K562 treated with DMSO at 1 percent for 12 hours (cell line): Measurements from ENCODE around the gene GTPBP3. TPM values are rescaled to one million over a fixed set of nuclear protein-coding genes. Genes with fewer than 3 reads are reported as not detected.

Experiments
- total RNA-seq: library from RNA; unstranded; fragments of 300-600 nt; gene quantifications from 2 replicates; pipeline ENCODE4 v1.2.3, GENCODE V29; 2022; ENCODE audit not compliant: insufficient read depth

Gene GTPBP3, protein sequence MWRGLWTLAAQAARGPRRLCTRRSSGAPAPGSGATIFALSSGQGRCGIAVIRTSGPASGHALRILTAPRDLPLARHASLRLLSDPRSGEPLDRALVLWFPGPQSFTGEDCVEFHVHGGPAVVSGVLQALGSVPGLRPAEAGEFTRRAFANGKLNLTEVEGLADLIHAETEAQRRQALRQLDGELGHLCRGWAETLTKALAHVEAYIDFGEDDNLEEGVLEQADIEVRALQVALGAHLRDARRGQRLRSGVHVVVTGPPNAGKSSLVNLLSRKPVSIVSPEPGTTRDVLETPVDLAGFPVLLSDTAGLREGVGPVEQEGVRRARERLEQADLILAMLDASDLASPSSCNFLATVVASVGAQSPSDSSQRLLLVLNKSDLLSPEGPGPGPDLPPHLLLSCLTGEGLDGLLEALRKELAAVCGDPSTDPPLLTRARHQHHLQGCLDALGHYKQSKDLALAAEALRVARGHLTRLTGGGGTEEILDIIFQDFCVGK
- 53.7 and 59.6 TPM in 2 replicates for total RNA-seq

DNA sequence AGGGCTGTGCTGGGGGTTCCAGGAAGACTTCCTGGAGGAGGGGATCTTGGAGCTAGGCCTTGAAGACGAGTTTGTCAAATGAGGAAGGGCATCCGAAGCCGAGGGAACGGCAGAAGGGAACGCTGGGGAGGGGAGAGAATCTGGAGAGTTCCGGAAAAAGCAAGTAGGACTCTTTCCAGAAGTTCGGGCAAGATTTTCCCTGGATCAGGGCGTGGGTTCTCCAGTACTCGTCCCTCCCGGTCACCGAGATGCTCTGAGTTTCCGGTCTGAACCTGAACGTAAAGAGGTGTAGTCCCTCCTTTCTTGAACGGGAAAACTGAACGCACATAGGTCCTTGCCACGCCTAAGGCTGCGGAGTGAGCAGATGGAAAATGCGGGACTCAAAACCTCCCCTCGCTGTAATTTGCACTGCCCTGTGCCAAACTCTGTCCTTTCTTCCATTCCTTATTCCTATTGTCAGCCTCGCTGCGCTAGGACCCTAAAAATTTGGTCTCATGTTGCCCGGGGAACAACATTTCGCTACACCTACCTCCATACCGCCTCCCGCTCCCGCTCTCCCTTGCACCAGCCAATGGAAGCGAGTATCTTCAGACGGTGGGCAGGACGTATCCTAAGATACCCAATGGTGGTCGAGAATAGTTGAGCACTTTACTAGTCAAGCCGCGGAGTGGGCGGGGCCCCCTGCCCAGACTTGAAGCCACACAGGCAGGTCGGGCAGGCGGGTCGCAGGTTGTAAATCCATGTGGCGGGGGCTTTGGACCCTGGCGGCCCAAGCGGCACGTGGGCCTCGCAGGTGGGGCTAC is at the start of gene GTPBP3:
Gene GTPBP3, plus strand, starts transcription at position 682 of the 803 bp plus-strand sequence. Its CDS starts 59 bp downstream, at position 741.

DNA sequence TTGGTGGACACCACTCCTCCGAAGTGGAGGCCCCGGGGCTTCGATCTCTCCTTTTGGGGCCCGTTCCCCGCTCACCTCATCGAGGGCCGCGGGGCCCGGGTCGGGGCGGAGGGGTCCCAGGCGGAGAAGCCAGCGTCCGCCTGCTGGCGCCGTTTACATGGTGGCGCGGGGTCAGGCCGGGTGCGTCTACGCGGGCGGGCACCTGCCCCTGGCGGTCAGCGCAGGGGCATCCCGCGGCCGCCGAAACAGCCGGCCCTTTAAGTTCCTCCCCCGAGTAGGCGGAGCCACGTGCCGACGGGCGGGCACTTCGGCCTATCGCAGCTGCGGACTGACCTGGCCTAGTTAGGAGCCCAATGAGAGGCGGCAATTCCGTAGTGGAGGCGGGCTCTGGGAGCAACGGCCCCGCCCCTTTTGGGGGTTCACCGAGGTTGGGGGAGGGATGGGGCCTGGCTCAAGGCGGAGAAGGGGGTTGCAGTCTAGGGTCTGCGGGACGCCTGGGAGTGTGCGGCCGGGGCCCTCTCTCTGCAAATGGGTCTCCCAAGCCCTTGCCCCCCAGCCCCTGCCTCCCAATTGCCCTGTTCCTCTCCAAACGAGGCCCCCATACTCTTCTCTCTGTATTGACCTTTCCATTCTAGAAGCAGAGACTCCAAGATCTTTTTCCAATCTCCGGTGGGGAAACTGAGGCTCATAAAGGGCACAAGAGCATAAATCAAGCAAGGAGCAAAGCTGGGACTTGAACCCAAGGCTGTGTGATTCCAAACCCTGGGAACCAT is 34.0 kb upstream of the GTPBP3 start, which contains the start of gene ABHD8:
Gene ABHD8, minus strand, starts transcription at position 259 of the 773 bp plus-strand sequence. CDS start 1,809 bp downstream, outside the sequence.

DNA sequence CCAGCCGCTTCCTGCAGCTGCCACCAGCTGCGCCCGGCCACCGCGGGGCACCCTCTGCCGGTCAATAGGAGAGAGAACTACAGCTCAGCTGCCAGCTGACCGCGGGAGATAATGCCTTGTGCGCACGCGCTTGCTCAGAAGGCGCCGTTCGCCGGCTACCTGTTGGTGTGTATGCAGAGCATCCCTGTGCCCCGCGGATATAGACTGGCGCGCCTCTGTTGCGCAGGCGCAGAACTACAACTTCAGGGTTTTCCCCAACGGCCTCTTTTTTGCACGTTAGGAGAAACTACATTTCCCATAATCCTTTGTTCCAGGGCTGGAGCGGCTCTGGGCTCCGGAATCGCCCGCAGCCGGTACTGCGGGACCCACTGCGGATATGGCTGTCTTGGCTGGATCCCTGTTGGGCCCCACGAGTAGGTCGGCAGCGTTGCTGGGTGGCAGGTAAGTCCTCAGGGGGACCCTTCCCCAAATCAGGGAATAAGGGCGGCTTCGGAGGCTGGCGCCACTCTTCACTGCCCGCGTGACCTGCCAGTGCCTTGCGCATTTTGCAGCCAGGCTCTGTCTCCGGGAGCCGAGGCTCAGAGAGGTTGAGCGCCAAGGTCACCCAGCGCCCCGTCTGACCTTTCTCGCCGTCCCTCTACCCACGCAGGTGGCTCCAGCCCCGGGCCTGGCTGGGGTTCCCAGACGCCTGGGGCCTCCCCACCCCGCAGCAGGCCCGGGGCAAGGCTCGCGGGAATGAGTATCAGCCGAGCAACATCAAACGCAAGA is 31.7 kb upstream of the GTPBP3 start, which contains the start of gene MRPL34:
Gene MRPL34, plus strand, starts transcription at position 356 of the 768 bp plus-strand sequence. Its CDS starts 21 bp downstream, at position 377.

DNA sequence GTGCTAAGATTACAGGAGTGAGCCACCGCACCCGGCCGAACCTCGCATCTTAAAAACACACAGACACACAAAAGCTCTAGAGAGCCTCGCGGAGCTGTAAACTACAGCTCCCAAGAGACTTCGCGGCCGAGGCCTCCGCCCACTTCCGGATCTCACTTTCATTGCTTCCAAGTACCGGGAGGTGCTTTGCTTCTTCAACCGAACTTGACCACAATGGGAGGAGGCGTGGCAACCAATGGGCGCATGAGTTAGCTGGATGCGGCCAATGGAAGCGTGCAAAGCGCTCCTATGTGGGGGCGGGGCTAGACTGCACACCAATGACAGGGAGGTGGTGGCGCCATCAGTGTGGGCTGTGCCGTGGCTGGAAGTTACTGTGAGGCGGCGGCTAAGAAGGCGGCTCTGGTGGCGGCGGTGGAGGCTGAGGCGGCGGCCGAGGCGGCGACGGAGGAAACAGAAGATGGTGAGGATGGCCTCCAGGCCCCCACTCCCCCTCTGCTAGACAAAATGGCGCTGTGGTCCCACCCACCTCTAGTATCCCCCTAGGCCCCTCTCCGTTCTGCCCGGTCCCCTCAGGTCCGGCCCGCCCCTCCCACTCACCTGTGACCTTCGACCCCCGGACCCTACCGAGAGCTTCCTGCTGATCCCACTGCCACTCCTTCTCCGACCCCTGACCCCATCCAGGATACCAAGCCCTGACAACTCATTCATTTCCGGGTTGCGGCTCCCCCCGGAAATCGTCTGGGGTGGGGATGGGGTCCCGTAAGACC is 28.0 kb upstream of the GTPBP3 start, which contains the start of gene DDA1:
Gene DDA1, plus strand, starts transcription at position 366 of the 767 bp plus-strand sequence. Its CDS starts 92 bp downstream, at position 458.

DNA sequence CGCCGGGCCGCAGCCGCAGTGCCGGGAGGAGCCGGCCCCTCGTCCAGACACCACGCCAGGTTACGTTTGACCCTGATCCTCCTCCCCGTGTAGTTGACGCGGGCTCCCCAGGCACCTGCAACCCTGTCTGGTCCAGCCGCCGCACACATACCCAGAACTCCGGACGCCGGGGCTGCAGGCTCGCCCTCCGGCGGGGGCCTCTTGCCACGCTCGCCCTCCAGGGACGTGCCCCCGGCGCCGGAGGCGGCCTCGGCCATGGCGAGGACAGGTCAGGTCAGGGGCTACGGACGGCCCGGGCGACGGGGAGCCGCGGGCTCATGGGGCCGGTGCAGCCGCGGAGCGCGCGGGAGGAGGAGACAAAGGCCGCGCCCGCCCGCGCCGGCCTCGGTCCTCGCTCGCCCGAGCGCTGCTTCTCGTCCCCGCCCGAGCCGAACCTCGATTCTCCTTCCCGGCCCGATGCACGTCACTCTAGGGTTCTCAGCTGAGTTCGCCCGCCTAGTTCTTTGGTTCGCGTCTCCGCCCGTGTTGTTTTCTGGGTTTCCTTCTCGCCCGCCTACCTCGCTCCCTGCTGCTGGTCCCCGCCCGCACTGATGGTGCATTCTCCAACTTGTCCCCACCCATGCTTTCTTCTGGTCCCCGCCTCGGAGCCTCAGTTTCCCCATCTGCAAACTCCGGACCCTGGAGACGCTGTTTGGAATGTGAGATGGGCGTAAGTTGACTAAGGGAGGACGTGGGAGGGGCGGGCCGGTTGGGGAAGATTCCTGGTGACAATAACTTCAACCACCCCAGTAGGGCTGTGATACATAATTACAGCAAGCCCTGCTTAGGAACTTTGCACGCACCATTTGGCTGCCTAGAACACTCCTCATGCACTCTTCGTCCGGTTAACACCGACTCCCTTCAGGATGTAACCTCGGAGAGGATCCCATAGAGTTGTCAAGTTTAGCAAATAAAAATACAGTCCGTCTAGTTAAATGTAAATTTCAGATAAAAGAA is 2.6 kb upstream of the GTPBP3 start, which contains the start of gene ANO8:
Gene ANO8, minus strand, starts transcription at position 442 of the 996 bp plus-strand sequence. Its CDS starts 185 bp downstream, at position 257.

DNA sequence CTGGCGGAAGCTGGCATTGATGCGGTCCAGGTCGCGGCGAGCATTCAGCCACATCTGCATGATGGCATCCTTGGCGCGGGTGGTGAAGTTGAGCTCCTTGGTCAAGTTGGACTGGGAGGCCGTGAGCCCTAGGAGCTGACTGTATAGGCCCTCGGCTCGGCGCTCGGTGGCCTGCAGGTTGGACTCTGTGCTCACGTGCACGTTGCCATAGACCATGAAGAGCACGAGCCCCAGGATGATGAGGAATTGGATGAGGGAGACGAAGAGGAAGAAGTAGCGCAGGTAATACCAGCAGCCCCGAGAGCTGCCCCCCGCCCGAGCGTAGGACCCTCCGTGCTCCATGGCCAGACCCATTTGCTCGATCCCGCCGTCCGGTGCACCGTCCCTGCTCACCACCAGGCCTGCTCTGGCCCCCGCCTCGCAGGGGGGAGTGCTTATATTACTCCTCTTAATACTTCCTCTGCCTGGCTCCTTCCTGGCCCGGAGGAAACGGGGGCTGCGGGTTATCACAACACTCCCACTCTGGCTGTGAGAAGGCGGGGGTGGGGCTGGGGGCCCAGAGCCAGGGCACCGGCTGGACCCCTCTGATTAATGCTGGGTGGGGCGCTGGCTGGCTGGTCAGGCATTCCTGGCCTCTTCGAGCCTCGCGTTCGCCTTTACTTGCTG is 39.7 kb downstream of the GTPBP3 start, which contains the start of gene PLVAP:
Gene PLVAP, minus strand, starts transcription at position 408 of the 666 bp plus-strand sequence. Its CDS starts 54 bp downstream, at position 354.

Other genes with a start within 250 kb of the GTPBP3 start
- 31.0 and 50.9 TPM in 2 replicates for gene USE1, start 122.2 kb upstream of the GTPBP3 start, total RNA-seq
- 68.1 and 78.7 TPM in 2 replicates for gene OCEL1, start 111.3 kb upstream of the GTPBP3 start, total RNA-seq
- gene NR2F6, start 91.6 kb upstream of the GTPBP3 start, total RNA-seq, result 145 and 152 TPM in 2 replicates
- gene USHBP1, start 72.8 kb upstream of the GTPBP3 start, total RNA-seq, result not detected in 2 replicates
- gene BABAM1, start 70.1 kb upstream of the GTPBP3 start, total RNA-seq, result 88.6 and 94.2 TPM in 2 replicates
- 2.3 and 2.5 TPM in 2 replicates for gene ANKLE1, start 55.7 kb upstream of the GTPBP3 start, total RNA-seq
- gene ABHD8, start 34.1 kb upstream of the GTPBP3 start, total RNA-seq, result 39.8 and 40.0 TPM in 2 replicates
- 110 and 139 TPM in 2 replicates for gene MRPL34, start 31.7 kb upstream of the GTPBP3 start, total RNA-seq
- 56.6 and 89.3 TPM in 2 replicates for gene DDA1, start 28.0 kb upstream of the GTPBP3 start, total RNA-seq
- gene ANO8, start 2.7 kb upstream of the GTPBP3 start, total RNA-seq, result 3.8 and 12.9 TPM in 2 replicates
- not detected in 2 replicates for gene PLVAP, start 39.8 kb downstream of the GTPBP3 start, total RNA-seq
- 1.5 TPM in 1 of 2 replicates, not detected in the other for gene CCDC194, start 56.6 kb downstream of the GTPBP3 start, total RNA-seq
- 417 and 506 TPM in 2 replicates for gene BST2, start 68.1 kb downstream of the GTPBP3 start, total RNA-seq
- 63.2 and 98.8 TPM in 2 replicates for gene MVB12A, start 82.5 kb downstream of the GTPBP3 start, total RNA-seq
- gene TMEM221, start 111.1 kb downstream of the GTPBP3 start, total RNA-seq, result 0.79 TPM in 1 of 2 replicates, not detected in the other
- gene NXNL1, start 123.4 kb downstream of the GTPBP3 start, total RNA-seq, result not detected in 2 replicates
- 2.8 and 4.5 TPM in 2 replicates for gene SLC27A1, start 133.0 kb downstream of the GTPBP3 start, total RNA-seq
- 159 and 210 TPM in 2 replicates for gene PGLS, start 174.1 kb downstream of the GTPBP3 start, total RNA-seq
- 49.3 and 89.2 TPM in 2 replicates for gene COLGALT1, start 218.1 kb downstream of the GTPBP3 start, total RNA-seq